GM19193 (cell line): ENCODE results near the gene MEPCE.

ENCODE experiments used
- POLR2A ChIP-seq: IDR thresholded peaks from 4 replicates; pipeline ENCODE4 v1.6.1; 2011; ENCODE audit not compliant: insufficient read depth, insufficient read length; ENCODE audit errors: extremely low read depth

The MEPCE gene

GRCh38 chr7:100429637-100430492, at the start of gene MEPCE:
Gene MEPCE, plus strand, starts transcription at chr7:100429831. Its CDS starts 188 bp downstream, at chr7:100430019.
- TF ChIP-seq POLR2A = peak; percentile 13

GRCh38 chr7:100380196-100380595, 49.4 kb upstream of the MEPCE start:
- no peak for TF ChIP-seq POLR2A

- TF ChIP-seq POLR2A = no peak
Measured at GRCh38 chr7:100384628-100385294, 44.9 kb upstream of the MEPCE start.

GRCh38 chr7:100386940-100387339, 42.7 kb upstream of the MEPCE start:
- no peak for TF ChIP-seq POLR2A

GRCh38 chr7:100387695-100388094, 41.9 kb upstream of the MEPCE start:
- TF ChIP-seq POLR2A = no peak

GRCh38 chr7:100389437-100390088, 40.1 kb upstream of the MEPCE start:
- no peak for TF ChIP-seq POLR2A

- no peak for TF ChIP-seq POLR2A
Measured at GRCh38 chr7:100390286-100391009, 39.2 kb upstream of the MEPCE start.

- no peak for TF ChIP-seq POLR2A
Measured at GRCh38 chr7:100393233-100393905, 36.3 kb upstream of the MEPCE start.

GRCh38 chr7:100394077-100394476, 35.6 kb upstream of the MEPCE start:
- no peak for TF ChIP-seq POLR2A

GRCh38 chr7:100396421-100396982, 33.1 kb upstream of the MEPCE start:
- TF ChIP-seq POLR2A = no peak

GRCh38 chr7:100397315-100398081, 32.1 kb upstream of the MEPCE start:
- no peak for TF ChIP-seq POLR2A

- no peak for TF ChIP-seq POLR2A
Measured at GRCh38 chr7:100398239-100398638, 31.4 kb upstream of the MEPCE start.

GRCh38 chr7:100400041-100400440, 29.6 kb upstream of the MEPCE start:
- no peak for TF ChIP-seq POLR2A
